ENCODE results near the gene UBA5.

DNA sequence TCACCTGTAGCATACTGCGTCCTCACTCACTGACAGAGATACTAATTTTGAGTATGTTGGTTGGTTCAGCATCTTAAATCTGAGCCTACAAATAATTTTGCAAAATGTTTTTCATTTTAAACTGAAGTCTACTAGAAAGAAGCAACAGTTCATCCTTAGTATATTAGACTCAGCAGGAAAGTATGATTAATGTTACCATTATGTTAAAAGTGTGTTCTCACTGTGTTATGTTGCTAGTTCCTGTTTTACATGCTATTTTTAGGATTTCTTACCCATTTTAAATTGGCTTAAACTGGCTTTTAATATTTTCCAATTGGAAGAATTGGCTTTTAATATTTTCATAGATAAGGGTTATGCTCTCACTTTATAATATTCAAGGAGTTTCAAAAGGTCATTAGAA, 37.4 kb upstream of the UBA5 start:
- TF ChIP-seq, protein P1, sequence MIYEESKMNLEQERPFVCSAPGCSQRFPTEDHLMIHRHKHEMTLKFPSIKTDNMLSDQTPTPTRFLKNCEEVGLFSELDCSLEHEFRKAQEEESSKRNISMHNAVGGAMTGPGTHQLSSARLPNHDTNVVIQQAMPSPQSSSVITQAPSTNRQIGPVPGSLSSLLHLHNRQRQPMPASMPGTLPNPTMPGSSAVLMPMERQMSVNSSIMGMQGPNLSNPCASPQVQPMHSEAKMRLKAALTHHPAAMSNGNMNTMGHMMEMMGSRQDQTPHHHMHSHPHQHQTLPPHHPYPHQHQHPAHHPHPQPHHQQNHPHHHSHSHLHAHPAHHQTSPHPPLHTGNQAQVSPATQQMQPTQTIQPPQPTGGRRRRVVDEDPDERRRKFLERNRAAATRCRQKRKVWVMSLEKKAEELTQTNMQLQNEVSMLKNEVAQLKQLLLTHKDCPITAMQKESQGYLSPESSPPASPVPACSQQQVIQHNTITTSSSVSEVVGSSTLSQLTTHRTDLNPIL (CRISPR knock-in tag; IDR thresholded peaks at IDR 0.05; ENCODE audit: low read depth) = no peak
- TF ChIP-seq ZFP3 (CRISPR knock-in tag; IDR thresholded peaks at IDR 0.05) (no peak), ISL1 (CRISPR knock-in tag; IDR thresholded peaks at IDR 0.05) (no peak), TOX (CRISPR knock-in tag; IDR thresholded peaks at IDR 0.05; ENCODE audit: borderline replicate concordance) (no peak), TSHZ2 (CRISPR knock-in tag; IDR thresholded peaks at IDR 0.05) (no peak), RARB (CRISPR knock-in tag; IDR thresholded peaks at IDR 0.05) (no peak), OSR1 (CRISPR knock-in tag; IDR thresholded peaks at IDR 0.05) (no peak), PATZ1 (CRISPR knock-in tag; IDR thresholded peaks at IDR 0.05; ENCODE audit: borderline replicate concordance) (no peak)

Measured in SK-N-SH treated with all-trans-retinoic acid at 6 μM for 48 hours (cell line).